Trophoblast cell (in vitro differentiated cells and primary cell): ENCODE data around the gene PAK5.
"Not testable (repeated sequence)": the region's sequence is repeated elsewhere in the genome, so short reads cannot be mapped to it uniquely, and the experiment has no call there.

Source experiments
- DNase-seq, 2 donors: peaks; one replicate each; pipeline ENCODE4 v3.0.0-alpha.2; 2016
- H2AFZ ChIP-seq: 2 replicates; pipeline ENCODE4 v1.6.1; 2013; ENCODE audit warnings: low read length, moderate library complexity, mild to moderate bottlenecking; ENCODE audit not compliant: insufficient read depth, poor library complexity
- H2AK5ac ChIP-seq: 2 replicates; pipeline ENCODE4 v1.6.1; 2013; ENCODE audit warnings: mild to moderate bottlenecking, low read length
- H2BK120ac ChIP-seq: 2 replicates; pipeline ENCODE4 v1.6.1; 2013; ENCODE audit warnings: low read length, mild to moderate bottlenecking, moderate library complexity; ENCODE audit not compliant: insufficient read depth, poor library complexity
- H2BK12ac ChIP-seq: 2 replicates; pipeline ENCODE4 v1.6.1; 2013; ENCODE audit warnings: mild to moderate bottlenecking, low read length, moderate library complexity
- H2BK5ac ChIP-seq: 2 replicates; pipeline ENCODE4 v1.6.1; 2013; ENCODE audit warnings: low read length, low read depth, moderate library complexity, mild to moderate bottlenecking; ENCODE audit not compliant: poor library complexity
- H3K14ac ChIP-seq: 2 replicates; pipeline ENCODE4 v1.6.1; 2013; ENCODE audit warnings: mild to moderate bottlenecking, low read length
- H3K18ac ChIP-seq: 2 replicates; pipeline ENCODE4 v1.6.1; 2013; ENCODE audit warnings: mild to moderate bottlenecking, low read length
- H3K23ac ChIP-seq: 2 replicates; pipeline ENCODE4 v1.6.1; 2013; ENCODE audit warnings: low read length
- H3K27ac ChIP-seq: 2 replicates; pipeline ENCODE4 v1.5.1; 2013; ENCODE audit warnings: low read depth, mild to moderate bottlenecking, inconsistent platforms, low read length, moderate library complexity
- H3K27me3 ChIP-seq: 2 replicates; pipeline ENCODE4 v1.6.1; 2013; ENCODE audit warnings: inconsistent platforms, mild to moderate bottlenecking, low read length, moderate library complexity; ENCODE audit not compliant: insufficient read depth
- H3K36me3 ChIP-seq, 2 experiments: 1 replicate in 1 of 2; 2 replicates in 1 of 2; pipeline ENCODE4 v1.6.1; 2013; ENCODE audit warnings: low read length in 2 of 2, mild to moderate bottlenecking in 2 of 2, moderate library complexity in 1 of 2; ENCODE audit not compliant: insufficient read depth in 2 of 2, control insufficient read depth in 1 of 2
- H3K4ac ChIP-seq: 2 replicates; pipeline ENCODE4 v1.6.1; 2013; ENCODE audit warnings: low read depth, mild to moderate bottlenecking, low read length, moderate library complexity
- H3K4me1 ChIP-seq, 2 experiments: 1 replicate in 1 of 2; 2 replicates in 1 of 2; pipeline ENCODE4 v1.6.1; 2013; ENCODE audit warnings: low read length in 2 of 2, mild to moderate bottlenecking in 2 of 2, moderate library complexity in 1 of 2; ENCODE audit not compliant: insufficient read depth in 2 of 2, control insufficient read depth in 1 of 2
- H3K4me2 ChIP-seq: 2 replicates; pipeline ENCODE4 v1.6.1; 2013; ENCODE audit warnings: inconsistent platforms, mild to moderate bottlenecking, low read length, moderate library complexity
- H3K4me3 ChIP-seq: 2 replicates; pipeline ENCODE4 v1.5.1; 2013; ENCODE audit warnings: mild to moderate bottlenecking, low read depth, low read length, inconsistent platforms
- H3K79me1 ChIP-seq: one replicate; pipeline ENCODE4 v1.6.1; 2013; ENCODE audit warnings: low read length
- H3K79me2 ChIP-seq: 2 replicates; pipeline ENCODE4 v1.6.1; 2013; ENCODE audit warnings: low read length, mild to moderate bottlenecking; ENCODE audit not compliant: control insufficient read depth, insufficient read depth, poor library complexity
- H3K9ac ChIP-seq: 2 replicates; pipeline ENCODE4 v1.6.1; 2013; ENCODE audit warnings: mild to moderate bottlenecking, low read length
- H3K9me3 ChIP-seq: 2 replicates; pipeline ENCODE4 v1.6.1; 2013; ENCODE audit warnings: low read depth, mild to moderate bottlenecking, control low read depth, inconsistent platforms, low read length; ENCODE audit not compliant: insufficient read depth
- H4K12ac ChIP-seq: 2 replicates; pipeline ENCODE4 v1.6.1; 2013; ENCODE audit warnings: low read depth, mild to moderate bottlenecking, low read length, moderate library complexity
- H4K8ac ChIP-seq: 2 replicates; pipeline ENCODE4 v1.6.1; 2013; ENCODE audit warnings: low read depth, mild to moderate bottlenecking, low read length, moderate library complexity
- H4K91ac ChIP-seq: one replicate; pipeline ENCODE4 v1.6.1; 2013; ENCODE audit warnings: low read depth, mild to moderate bottlenecking, low read length, moderate library complexity
- whole genome bisulfite sequencing: extraction: QIAGEN DNeasy Blood & Tissue Kit; methylation state at CpG from one replicate; pipeline ENCODE4 v1.1.7; 2013; ENCODE audit warnings: missing lambda C conversion rate; ENCODE audit not compliant: insufficient read length, insufficient coverage; ENCODE audit errors: extremely low coverage; 5-methylcytosine and 5-hydroxymethylcytosine counted together

The PAK5 gene

DNA sequence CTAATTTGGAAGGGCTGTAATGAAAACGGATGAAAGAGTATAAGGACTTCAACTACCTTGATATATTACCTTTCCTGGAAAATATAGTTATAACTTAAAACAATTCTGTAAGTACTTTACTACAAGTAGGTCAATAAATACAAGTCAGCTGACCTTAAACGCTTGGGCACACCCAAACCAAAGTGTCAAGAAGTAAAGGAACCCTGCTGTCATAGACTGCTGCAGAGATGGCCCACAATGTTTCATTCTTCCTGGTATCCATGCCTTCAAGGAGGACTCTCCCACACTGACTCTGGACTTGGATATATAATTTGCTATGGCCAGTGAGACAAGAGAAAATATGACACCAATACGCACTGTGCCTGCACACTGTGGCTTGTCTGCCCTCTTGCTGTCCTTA, 192.5 kb downstream of the PAK5 start:
- H3K9ac ChIP-seq: no peak overlapping the region
- H3K79me2 ChIP-seq: no peaks in the 10 kb centered on the region
- WGBS: no CpG with 5 or more reads among the region's 3 CpGs
- no peak overlapping the region for H4K91ac ChIP-seq
- H3K23ac ChIP-seq: no peak overlapping the region
- H3K27ac ChIP-seq: no peak overlapping the region
- no peak overlapping the region for H3K14ac ChIP-seq
- H3K9me3 ChIP-seq: no peaks in the 10 kb centered on the region
- H2BK120ac ChIP-seq: no peak overlapping the region
- DNase-seq: no peak
- H3K4me3 ChIP-seq: no peak overlapping the region
- H3K18ac ChIP-seq: no peak overlapping the region
- H4K8ac ChIP-seq: no peak overlapping the region
- H2BK12ac ChIP-seq: no peak overlapping the region
- H2AFZ ChIP-seq: no peak overlapping the region
- no peak overlapping the region for H3K4me2 ChIP-seq
- H3K27me3 ChIP-seq: no peaks in the 10 kb centered on the region
- H3K79me1 ChIP-seq: no peaks in the 10 kb centered on the region
- no peaks in the 10 kb centered on the region for H3K36me3 ChIP-seq
- no peak overlapping the region for H2AK5ac ChIP-seq
- H4K12ac ChIP-seq: no peak overlapping the region
- H3K4ac ChIP-seq: no peak overlapping the region
- no peaks in the 10 kb centered on the region for H3K4me1 ChIP-seq
- H2BK5ac ChIP-seq: no peak overlapping the region

- no peak overlapping the region for H3K9ac ChIP-seq
- no peak overlapping the region for H3K23ac ChIP-seq
- no peaks in the 10 kb centered on the region for H3K79me2 ChIP-seq
- H4K8ac ChIP-seq: no peak overlapping the region
- no peak overlapping the region for H3K4ac ChIP-seq
- H3K4me3 ChIP-seq: no peak overlapping the region
- H3K4me2 ChIP-seq: no peak overlapping the region
- H3K4me1 ChIP-seq: no peaks in the 10 kb centered on the region
- DNase-seq: no peak
- H3K36me3 ChIP-seq: no peaks in the 10 kb centered on the region
- no peak overlapping the region for H2BK5ac ChIP-seq
- no peaks in the 10 kb centered on the region for H3K9me3 ChIP-seq
- H3K27ac ChIP-seq: no peak overlapping the region
- H4K12ac ChIP-seq: no peak overlapping the region
- no peak overlapping the region for H3K18ac ChIP-seq
- no peak overlapping the region for H2BK12ac ChIP-seq
- H2BK120ac ChIP-seq: no peak overlapping the region
- no peak overlapping the region for H2AK5ac ChIP-seq
- H2AFZ ChIP-seq: no peak overlapping the region
- H4K91ac ChIP-seq: no peak overlapping the region
- no peaks in the 10 kb centered on the region for H3K79me1 ChIP-seq
- H3K27me3 ChIP-seq: no peaks in the 10 kb centered on the region
- H3K14ac ChIP-seq: no peak overlapping the region
Observed at GRCh38 chr20:9642882-9643281, 196.0 kb downstream of the PAK5 start.

DNA sequence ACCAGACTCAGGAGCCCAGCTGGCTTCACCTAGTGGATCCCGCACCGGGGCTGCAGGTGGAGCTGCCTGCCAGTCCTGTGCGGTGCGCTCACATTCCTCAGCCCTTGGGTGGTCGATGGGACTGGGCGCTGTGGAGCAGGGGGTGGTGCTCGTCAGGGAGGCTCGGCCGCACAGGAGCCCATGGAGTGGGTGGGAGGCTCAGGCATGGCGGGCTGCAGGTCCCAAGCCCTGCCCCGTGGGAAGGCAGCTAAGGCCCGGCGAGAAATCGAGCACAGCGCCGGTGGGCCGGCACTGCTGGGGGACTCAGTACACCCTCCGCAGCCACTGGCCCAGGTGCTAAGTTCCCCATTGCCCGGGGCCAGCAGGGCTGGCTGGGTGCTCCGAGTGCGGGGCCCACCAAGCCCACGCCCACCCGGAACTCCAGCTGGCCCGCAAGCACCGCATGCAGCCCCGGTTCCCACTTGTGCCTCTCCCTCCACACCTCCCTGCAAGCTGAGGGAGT, 197.3 kb downstream of the PAK5 start:
- not testable (repeated sequence) for H3K4me3 ChIP-seq, H3K23ac ChIP-seq, H2BK120ac ChIP-seq, H2BK5ac ChIP-seq, H2AK5ac ChIP-seq, H3K14ac ChIP-seq, H4K91ac ChIP-seq, H3K4me2 ChIP-seq, DNase-seq, H3K4ac ChIP-seq, H3K27me3 ChIP-seq, H3K79me2 ChIP-seq, H4K12ac ChIP-seq, H4K8ac ChIP-seq, H3K9me3 ChIP-seq, H2BK12ac ChIP-seq, H3K18ac ChIP-seq, H3K79me1 ChIP-seq, H3K36me3 ChIP-seq, H3K27ac ChIP-seq, H3K4me1 ChIP-seq, H3K9ac ChIP-seq, H2AFZ ChIP-seq
- no CpG with 5 or more reads among the region's 26 CpGs for WGBS

GRCh38 chr20:9637889-9638288, 201.0 kb downstream of the PAK5 start:
- WGBS: no CpG with 5 or more reads among the region's 2 CpGs
- no peak overlapping the region for H2BK12ac ChIP-seq

More at GRCh38 chr20:9637889-9638288, 201.0 kb downstream of the PAK5 start:
- no peak overlapping the region for H3K23ac ChIP-seq
- no peak overlapping the region for H3K9ac ChIP-seq
- no peak overlapping the region for H2AK5ac ChIP-seq
- H4K8ac ChIP-seq: no peak overlapping the region
- H3K36me3 ChIP-seq: no peaks in the 10 kb centered on the region
- H4K91ac ChIP-seq: no peak overlapping the region
- H2BK5ac ChIP-seq: no peak overlapping the region
- H3K79me2 ChIP-seq: no peaks in the 10 kb centered on the region
- H3K27me3 ChIP-seq: no peaks in the 10 kb centered on the region
- H3K4me3 ChIP-seq: no peak overlapping the region
- no peak for DNase-seq
- no peak overlapping the region for H3K27ac ChIP-seq
- no peak overlapping the region for H2AFZ ChIP-seq
- H3K9me3 ChIP-seq: no peaks in the 10 kb centered on the region
- H3K4ac ChIP-seq: no peak overlapping the region
- no peaks in the 10 kb centered on the region for H3K4me1 ChIP-seq
- no peak overlapping the region for H2BK120ac ChIP-seq
- H3K14ac ChIP-seq: no peak overlapping the region
- no peak overlapping the region for H4K12ac ChIP-seq
- no peak overlapping the region for H3K4me2 ChIP-seq
- H3K18ac ChIP-seq: no peak overlapping the region
- no peaks in the 10 kb centered on the region for H3K79me1 ChIP-seq
